HepG2 (cell line): Measurements from ENCODE around the gene CD7. TPM values are rescaled to one million over a fixed set of nuclear protein-coding genes. Genes with fewer than 3 reads are reported as not detected.

Experiments
- DMTF1 ChIP-seq: sonication (generic); formaldehyde crosslinking; IDR thresholded peaks from 2 replicates; pipeline ENCODE4 v1.4.0; 2020; ENCODE audit warnings: mild to moderate bottlenecking, missing genetic modification reagents
- GTF2F1 ChIP-seq: fragments of 150-350 bp; IDR thresholded peaks from 2 replicates; pipeline ENCODE4 v1.6.1; 2014; ENCODE audit warnings: low read length
- HBP1 ChIP-seq: IDR thresholded peaks from 2 replicates; pipeline ENCODE4 v1.6.1; 2016; ENCODE audit warnings: low read depth, control low read depth
- JARID2 ChIP-seq: sonication (generic); formaldehyde crosslinking; IDR thresholded peaks from 2 replicates; pipeline ENCODE4 v1.8.1; 2023; ENCODE audit warnings: missing genetic modification reagents, inconsistent platforms; ENCODE audit not compliant: insufficient replicate concordance
- KAT2B ChIP-seq: fragments of 150-350 bp; IDR thresholded peaks from 2 replicates; pipeline ENCODE4 v1.6.1; 2014; ENCODE audit warnings: low read depth, low read length, borderline replicate concordance
- KAT8 ChIP-seq: IDR thresholded peaks from 2 replicates; pipeline ENCODE4 v1.6.1; 2016; ENCODE audit warnings: missing genetic modification reagents, missing compliant biosample characterization
- MAFG ChIP-seq: sonication (generic); formaldehyde crosslinking; IDR thresholded peaks from 2 replicates; pipeline ENCODE4 v1.5.1; 2020; ENCODE audit warnings: mild to moderate bottlenecking, missing genetic modification reagents
- NFKB2 ChIP-seq: sonication (generic); formaldehyde crosslinking; IDR thresholded peaks from 2 replicates; pipeline ENCODE4 v1.4.0; 2020; ENCODE audit warnings: missing genetic modification reagents, borderline replicate concordance
- SETDB1 ChIP-seq: sonication (generic); formaldehyde crosslinking; IDR thresholded peaks from 2 replicates; pipeline ENCODE4 v1.5.1; 2020; ENCODE audit warnings: missing genetic modification reagents, mild to moderate bottlenecking, borderline replicate concordance
- ZFX ChIP-seq: sonication (generic); formaldehyde crosslinking; IDR thresholded peaks from 2 replicates; pipeline ENCODE4 v1.4.0; 2020; ENCODE audit warnings: mild to moderate bottlenecking, low read depth, missing genetic modification reagents, moderate library complexity
- ZNF350 ChIP-seq: sonication (generic); formaldehyde crosslinking; IDR thresholded peaks from 2 replicates; pipeline ENCODE4 v1.4.0; 2020; ENCODE audit warnings: mild to moderate bottlenecking, low read depth, missing genetic modification reagents, borderline replicate concordance
- ZNF709 ChIP-seq: sonication (generic); formaldehyde crosslinking; IDR thresholded peaks from 2 replicates; pipeline ENCODE4 v1.5.0; 2020; ENCODE audit warnings: mild to moderate bottlenecking, missing genetic modification reagents
- ZNF747 ChIP-seq: sonication (generic); formaldehyde crosslinking; IDR thresholded peaks from 2 replicates; pipeline ENCODE4 v1.8.1; 2023; ENCODE audit warnings: missing genetic modification reagents, mild to moderate bottlenecking, borderline replicate concordance
- ZNF850 ChIP-seq: sonication (generic); formaldehyde crosslinking; conservative IDR thresholded peaks from 2 replicates; pipeline ENCODE4 v1.9.0; 2021; ENCODE audit warnings: mild to moderate bottlenecking, missing genetic modification reagents
- ZNF883 ChIP-seq: sonication (generic); formaldehyde crosslinking; IDR thresholded peaks from 2 replicates; pipeline ENCODE4 v1.5.1; 2020; ENCODE audit warnings: mild to moderate bottlenecking, missing genetic modification reagents; ENCODE audit errors: not compliant biosample characterization
- polyA plus RNA-seq, 8 experiments: library from polyadenylated mRNA; depleted of rRNA in 3 of 8; stranded (reverse) in 7 of 8; unstranded in 1 of 8; fragments of >200 nt; fragmentation: Illumina TruSeq in 4 of 8; extraction: Trizol in 4 of 8; gene quantifications; 2 replicates each; pipeline versions ENCODE4 v1.2.1 to v1.2.3, GENCODE V29; 2011 to 2016; ENCODE audit warnings: low read depth in 4 of 8, missing spikeins in 1 of 8, mixed read lengths in 1 of 8; ENCODE audit not compliant: insufficient read depth in 1 of 8
- total RNA-seq, 5 experiments: library from RNA; depleted of rRNA; stranded (reverse); fragments of >200 nt; fragmentation: Illumina TruSeq; extraction: Trizol; gene quantifications; 2 replicates each; pipeline ENCODE4 v1.2.3, GENCODE V29; 2016; ENCODE audit warnings: low read depth in 1 of 5
- TF ChIP-seq, protein P1 (sequence below): sonication (generic); formaldehyde crosslinking; IDR thresholded peaks from 2 replicates; pipeline ENCODE4 v1.4.0; 2020; ENCODE audit warnings: missing genetic modification reagents, mild to moderate bottlenecking, borderline replicate concordance
- TF ChIP-seq, protein P2 (sequence below): sonication (generic); formaldehyde crosslinking; conservative IDR thresholded peaks from 2 replicates; pipeline ENCODE4 v1.5.0; 2020; ENCODE audit warnings: missing genetic modification reagents
- TF ChIP-seq, protein P3 (sequence below): sonication (generic); formaldehyde crosslinking; IDR thresholded peaks from 2 replicates; pipeline ENCODE4 v1.4.0; 2020; ENCODE audit warnings: mild to moderate bottlenecking, missing genetic modification reagents

Gene CD7
- total and polyA plus RNA-seq, 2 of the 13 experiments (the other 11 are each of a cell fraction or from before 2014, with no cell fraction given), result 67.6 to 76.4 TPM

GRCh38 chr17:82309656-82310570 lies 7.5 kb downstream of the CD7 start (continued):
- TF ChIP-seq ZFX (CRISPR knock-in tag) (peak; percentile 60), HBP1 (CRISPR knock-in tag) (no peak), SETDB1 (CRISPR knock-in tag) (no peak), JARID2 (CRISPR knock-in tag) (no peak), ZNF883 (CRISPR knock-in tag) (no peak), GTF2F1 (no peak), ZNF747 (no peak; the same call in 1 of the 2 replicates), ZNF709 (CRISPR knock-in tag) (peak; percentile 80; the same call in 1 of the 2 replicates), ZNF350 (CRISPR knock-in tag) (peak; percentile 63; the same call in 1 of the 2 replicates), KAT8 (peak; percentile 63), NFKB2 (CRISPR knock-in tag) (peak; percentile 36; the same call in 1 of the 2 replicates), KAT2B (no peak), DMTF1 (CRISPR knock-in tag) (no peak), MAFG (CRISPR knock-in tag) (no peak), ZNF850 (CRISPR knock-in tag) (no peak)
- TF ChIP-seq, protein P1, sequence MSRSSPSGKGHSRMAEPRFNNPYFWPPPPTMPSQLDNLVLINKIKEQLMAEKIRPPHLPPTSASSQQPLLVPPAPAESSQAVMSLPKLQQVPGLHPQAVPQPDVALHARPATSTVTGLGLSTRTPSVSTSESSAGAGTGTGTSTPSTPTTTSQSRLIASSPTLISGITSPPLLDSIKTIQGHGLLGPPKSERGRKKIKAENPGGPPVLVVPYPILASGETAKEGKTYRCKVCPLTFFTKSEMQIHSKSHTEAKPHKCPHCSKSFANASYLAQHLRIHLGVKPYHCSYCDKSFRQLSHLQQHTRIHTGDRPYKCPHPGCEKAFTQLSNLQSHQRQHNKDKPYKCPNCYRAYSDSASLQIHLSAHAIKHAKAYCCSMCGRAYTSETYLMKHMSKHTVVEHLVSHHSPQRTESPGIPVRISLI, result no peak
- TF ChIP-seq, protein P2, sequence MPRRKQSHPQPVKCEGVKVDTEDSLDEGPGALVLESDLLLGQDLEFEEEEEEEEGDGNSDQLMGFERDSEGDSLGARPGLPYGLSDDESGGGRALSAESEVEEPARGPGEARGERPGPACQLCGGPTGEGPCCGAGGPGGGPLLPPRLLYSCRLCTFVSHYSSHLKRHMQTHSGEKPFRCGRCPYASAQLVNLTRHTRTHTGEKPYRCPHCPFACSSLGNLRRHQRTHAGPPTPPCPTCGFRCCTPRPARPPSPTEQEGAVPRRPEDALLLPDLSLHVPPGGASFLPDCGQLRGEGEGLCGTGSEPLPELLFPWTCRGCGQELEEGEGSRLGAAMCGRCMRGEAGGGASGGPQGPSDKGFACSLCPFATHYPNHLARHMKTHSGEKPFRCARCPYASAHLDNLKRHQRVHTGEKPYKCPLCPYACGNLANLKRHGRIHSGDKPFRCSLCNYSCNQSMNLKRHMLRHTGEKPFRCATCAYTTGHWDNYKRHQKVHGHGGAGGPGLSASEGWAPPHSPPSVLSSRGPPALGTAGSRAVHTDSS (CRISPR knock-in tag), result no peak
- TF ChIP-seq, protein P3, sequence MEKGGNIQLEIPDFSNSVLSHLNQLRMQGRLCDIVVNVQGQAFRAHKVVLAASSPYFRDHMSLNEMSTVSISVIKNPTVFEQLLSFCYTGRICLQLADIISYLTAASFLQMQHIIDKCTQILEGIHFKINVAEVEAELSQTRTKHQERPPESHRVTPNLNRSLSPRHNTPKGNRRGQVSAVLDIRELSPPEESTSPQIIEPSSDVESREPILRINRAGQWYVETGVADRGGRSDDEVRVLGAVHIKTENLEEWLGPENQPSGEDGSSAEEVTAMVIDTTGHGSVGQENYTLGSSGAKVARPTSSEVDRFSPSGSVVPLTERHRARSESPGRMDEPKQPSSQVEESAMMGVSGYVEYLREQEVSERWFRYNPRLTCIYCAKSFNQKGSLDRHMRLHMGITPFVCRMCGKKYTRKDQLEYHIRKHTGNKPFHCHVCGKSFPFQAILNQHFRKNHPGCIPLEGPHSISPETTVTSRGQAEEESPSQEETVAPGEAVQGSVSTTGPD (CRISPR knock-in tag), result no peak
